Keratinocyte (primary cell): Measurements from ENCODE around the gene EIF2A. TPM values are rescaled to one million over a fixed set of nuclear protein-coding genes. Genes with fewer than 3 reads are reported as not detected.

Experiments
- DNase-seq: peaks from one replicate; pipeline ENCODE4 v3.0.0-alpha.2; 2011; ENCODE audit warnings: low read depth, missing footprints, low spot score
- FAIRE-seq: peaks from 2 replicates; lab custom pipeline; 2011; peaks lifted over from hg19 to GRCh38; lab: Jason Lieb, UNC
- H2AFZ ChIP-seq: 2 replicates; pipeline ENCODE4 v1.6.0; 2012; ENCODE audit warnings: low read length, control low read depth, inconsistent platforms; ENCODE audit not compliant: control insufficient read depth
- H3K27ac ChIP-seq: 2 replicates; pipeline ENCODE4 v1.5.1; 2011; ENCODE audit warnings: low read length; ENCODE audit not compliant: control insufficient read depth, insufficient read depth
- H3K27me3 ChIP-seq: 3 replicates; pipeline ENCODE4 v1.6.0; 2011; ENCODE audit warnings: low read length; ENCODE audit not compliant: control insufficient read depth, insufficient read depth; ENCODE audit errors: extremely low read depth
- H3K36me3 ChIP-seq, 2 experiments: 2 replicates in 1 of 2; 3 replicates in 1 of 2; pipeline ENCODE4 v1.5.1; 2011; ENCODE audit warnings: low read length in 2 of 2, mild to moderate bottlenecking in 1 of 2; ENCODE audit not compliant: control insufficient read depth in 2 of 2, insufficient read depth in 2 of 2; ENCODE audit errors: extremely low read depth in 1 of 2
- H3K4me1 ChIP-seq: 3 replicates; pipeline ENCODE4 v1.5.1; 2011; ENCODE audit warnings: low read length; ENCODE audit not compliant: control insufficient read depth, insufficient read depth; ENCODE audit errors: extremely low read depth
- H3K4me2 ChIP-seq: 3 replicates; pipeline ENCODE4 v1.6.0; 2011; ENCODE audit warnings: low read depth, low read length; ENCODE audit not compliant: control insufficient read depth, insufficient read depth; ENCODE audit errors: extremely low read depth
- H3K4me3 ChIP-seq, 3 experiments: fragments of 200-600 bp in 1 of 3; sonication (generic) in 1 of 3; 2 replicates in 2 of 3; 3 replicates in 1 of 3; pipeline ENCODE4 v1.5.1; 2011 to 2016; ENCODE audit warnings: low read length in 3 of 3, mild to moderate bottlenecking in 3 of 3, control low read depth in 2 of 3, inconsistent platforms in 1 of 3, low read depth in 1 of 3, mixed read lengths in 1 of 3, mixed run types in 1 of 3, moderate library complexity in 1 of 3; ENCODE audit not compliant: control insufficient read depth in 2 of 3, insufficient read depth in 2 of 3; ENCODE audit errors: extremely low read depth in 1 of 3
- H3K79me2 ChIP-seq: 2 replicates; pipeline ENCODE4 v1.6.0; 2012; ENCODE audit warnings: low read length; ENCODE audit not compliant: control insufficient read depth, insufficient read depth
- H3K9ac ChIP-seq: 3 replicates; pipeline ENCODE4 v1.6.0; 2011; ENCODE audit warnings: low read length; ENCODE audit not compliant: control insufficient read depth, insufficient read depth; ENCODE audit errors: extremely low read depth
- H3K9me1 ChIP-seq: 3 replicates; pipeline ENCODE4 v1.6.0; 2011; ENCODE audit warnings: low read length; ENCODE audit not compliant: control insufficient read depth, insufficient read depth; ENCODE audit errors: extremely low read depth
- H3K9me3 ChIP-seq: 2 replicates; pipeline ENCODE4 v1.5.1; 2012; ENCODE audit warnings: low read depth, low read length; ENCODE audit not compliant: control insufficient read depth
- H4K20me1 ChIP-seq: 3 replicates; pipeline ENCODE4 v1.6.0; 2011; ENCODE audit warnings: low read length; ENCODE audit not compliant: control insufficient read depth, insufficient read depth; ENCODE audit errors: extremely low read depth
- EZH2 ChIP-seq: IDR thresholded peaks from one replicate; pipeline ENCODE4 v1.6.1; 2012; ENCODE audit warnings: inconsistent platforms, mild to moderate bottlenecking, low read length, moderate library complexity
- dilution Hi-C: fragments of 300-500 bp; cut with MboI; formaldehyde crosslinking; loops from one replicate; pipeline ENCODE4 v1.7.0; 2020; ENCODE audit warnings: low sequenced_read_pairs; ENCODE audit not compliant: extremely low pct_ligation_motif_present
- polyA plus RNA-seq, 5 experiments: library from polyadenylated mRNA; depleted of rRNA in 3 of 5; stranded (reverse) in 3 of 5; stranded (forward) in 1 of 5; unstranded in 1 of 5; fragments of >200 nt; gene quantifications; 1 replicate in 1 of 5; 2 replicates in 3 of 5; 3 replicates in 1 of 5; pipeline versions ENCODE4 v1.2.1 to v1.2.3, GENCODE V29; 2011 to 2012; ENCODE audit warnings: missing spikeins in 2 of 5, low read depth in 1 of 5, low replicate concordance in 1 of 5
- TF ChIP-seq, protein P1 (sequence below), 3 experiments: IDR thresholded peaks in 1 of 3; conservative IDR thresholded peaks in 1 of 3; optimal IDR thresholded peaks in 1 of 3; 2 replicates in 2 of 3; 3 replicates in 1 of 3; pipeline versions ENCODE3 to v1.5.1; 2011; ENCODE audit warnings: low read length in 3 of 3, mild to moderate bottlenecking in 3 of 3, moderate library complexity in 2 of 3, control low read depth in 1 of 3, inconsistent platforms in 1 of 3; ENCODE audit not compliant: insufficient read depth in 2 of 3; ENCODE audit errors: extremely low read depth in 1 of 3

Gene EIF2A
- polyA plus RNA-seq, 1 donor (not counting 4 experiments of a cell fraction or from before 2014, with no cell fraction given), result 104 TPM

DNA sequence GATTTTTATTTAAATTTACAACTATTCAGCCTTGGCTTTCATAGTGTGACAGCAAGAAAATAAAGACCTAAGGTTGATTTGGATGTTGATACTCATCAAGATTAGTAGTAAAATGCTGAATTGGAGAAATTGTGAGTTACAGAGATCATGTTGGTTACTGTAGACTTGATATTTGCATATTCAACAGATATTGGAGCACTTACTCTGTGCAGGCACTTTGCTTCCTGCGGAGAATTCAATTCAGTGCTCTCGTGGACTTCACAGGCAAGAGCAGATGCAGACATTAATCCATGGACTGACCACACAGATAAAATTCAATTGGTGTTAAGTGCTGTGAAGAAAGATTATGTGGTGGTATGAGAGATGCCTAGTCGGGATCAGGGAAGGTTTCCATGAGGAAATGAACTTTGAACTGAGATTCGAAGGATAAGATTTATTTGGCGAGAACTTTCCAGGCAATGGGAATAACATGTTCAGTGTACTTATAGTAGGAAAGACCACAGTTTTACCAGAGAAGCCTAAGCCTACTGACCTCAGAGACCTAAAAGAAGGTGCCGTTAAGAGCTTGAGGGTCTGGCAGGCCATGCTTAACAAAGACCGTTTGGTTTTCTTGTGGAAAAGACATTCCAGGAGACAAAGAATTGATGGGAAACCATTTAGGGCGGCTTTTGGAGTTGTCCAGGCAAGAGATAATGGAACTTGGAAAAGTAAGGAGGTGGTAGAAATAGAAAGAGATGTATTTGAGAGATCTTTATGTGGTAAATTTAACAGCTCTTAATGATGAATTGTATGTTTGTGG, 60.9 kb downstream of the EIF2A start:
- no peak for FAIRE-seq
- H3K9me3 ChIP-seq, result no peaks in the 10 kb centered on the region
- H3K9ac ChIP-seq, result no peak overlapping the region
- no peak for TF ChIP-seq EZH2
- TF ChIP-seq, protein P1, sequence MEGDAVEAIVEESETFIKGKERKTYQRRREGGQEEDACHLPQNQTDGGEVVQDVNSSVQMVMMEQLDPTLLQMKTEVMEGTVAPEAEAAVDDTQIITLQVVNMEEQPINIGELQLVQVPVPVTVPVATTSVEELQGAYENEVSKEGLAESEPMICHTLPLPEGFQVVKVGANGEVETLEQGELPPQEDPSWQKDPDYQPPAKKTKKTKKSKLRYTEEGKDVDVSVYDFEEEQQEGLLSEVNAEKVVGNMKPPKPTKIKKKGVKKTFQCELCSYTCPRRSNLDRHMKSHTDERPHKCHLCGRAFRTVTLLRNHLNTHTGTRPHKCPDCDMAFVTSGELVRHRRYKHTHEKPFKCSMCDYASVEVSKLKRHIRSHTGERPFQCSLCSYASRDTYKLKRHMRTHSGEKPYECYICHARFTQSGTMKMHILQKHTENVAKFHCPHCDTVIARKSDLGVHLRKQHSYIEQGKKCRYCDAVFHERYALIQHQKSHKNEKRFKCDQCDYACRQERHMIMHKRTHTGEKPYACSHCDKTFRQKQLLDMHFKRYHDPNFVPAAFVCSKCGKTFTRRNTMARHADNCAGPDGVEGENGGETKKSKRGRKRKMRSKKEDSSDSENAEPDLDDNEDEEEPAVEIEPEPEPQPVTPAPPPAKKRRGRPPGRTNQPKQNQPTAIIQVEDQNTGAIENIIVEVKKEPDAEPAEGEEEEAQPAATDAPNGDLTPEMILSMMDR (optimal IDR thresholded peaks at IDR 0.05 in 1 of 3, IDR thresholded peaks at IDR 0.05 in 1 of 3, conservative IDR thresholded peaks at IDR 0.05 in 1 of 3; ENCODE audit: extremely low read depth in 1 of 3, insufficient read depth in 2 of 3, low read length in 3 of 3), result no peak
- no peak for DNase-seq
- dilution Hi-C loops, result no loop called here
- H3K27ac ChIP-seq, result no peak overlapping the region
- H2AFZ ChIP-seq, result no peak overlapping the region
- H3K79me2 ChIP-seq, result peaks cover 96% of the 10 kb centered on the region
- no peak overlapping the region for H3K4me2 ChIP-seq
- H3K27me3 ChIP-seq, result no peaks in the 10 kb centered on the region
- peaks cover 4% of the 10 kb centered on the region for H3K4me1 ChIP-seq
- peaks cover 0 to 9% of the 10 kb centered on the region in 2 experiments for H3K36me3 ChIP-seq
- H3K9me1 ChIP-seq, result no peaks in the 10 kb centered on the region
- H3K4me3 ChIP-seq, result no peak overlapping the region
- H4K20me1 ChIP-seq, result peaks cover 8% of the 10 kb centered on the region

DNA sequence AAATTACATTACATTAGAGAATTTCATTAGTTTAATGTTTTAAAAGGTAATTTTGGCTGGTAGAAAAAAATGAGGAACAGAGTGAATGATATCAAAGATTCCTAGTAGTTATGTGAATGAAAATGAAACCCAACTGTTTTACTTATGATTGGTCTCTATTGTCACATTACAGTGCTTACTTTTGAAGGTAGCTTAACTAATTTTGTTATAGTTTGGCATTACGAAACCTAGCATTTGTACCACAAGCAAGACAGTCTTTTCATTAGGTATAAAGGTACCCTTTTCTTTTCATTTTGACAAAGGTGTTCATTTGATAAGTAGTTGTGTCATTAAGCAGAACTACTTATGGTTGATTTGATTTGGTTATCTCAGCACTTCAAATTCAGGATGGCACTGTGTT, 63.4 kb downstream of the EIF2A start:
- dilution Hi-C loops, result no loop called here
- Histone ChIP-seq H3K9me1 (no peaks in the 10 kb centered on the region), H3K36me3 (peaks cover 0 to 9% of the 10 kb centered on the region in 2 experiments), H3K9me3 (no peaks in the 10 kb centered on the region), H3K4me2 (no peak overlapping the region), H3K27me3 (no peaks in the 10 kb centered on the region), H3K4me3 (no peak overlapping the region), H2AFZ (no peak overlapping the region), H4K20me1 (peaks cover 8% of the 10 kb centered on the region), H3K4me1 (peaks cover 2% of the 10 kb centered on the region), H3K27ac (no peak overlapping the region), H3K79me2 (peaks cover 94% of the 10 kb centered on the region), H3K9ac (no peak overlapping the region)
- FAIRE-seq (no peak), DNase-seq (no peak)
- no peak for TF ChIP-seq EZH2
- TF ChIP-seq, protein P1 (optimal IDR thresholded peaks at IDR 0.05 in 1 of 3, IDR thresholded peaks at IDR 0.05 in 1 of 3, conservative IDR thresholded peaks at IDR 0.05 in 1 of 3; ENCODE audit: extremely low read depth in 1 of 3, insufficient read depth in 2 of 3, low read length in 3 of 3), result no peak
